ENCODE measurements around the gene ATXN2. TPM values are rescaled to one million over a fixed set of nuclear protein-coding genes. Genes with fewer than 3 reads are reported as not detected.

The ATXN2 gene
- total and polyA plus RNA-seq, 9 of the 15 experiments (the other 6 are each of a cell fraction or from before 2014, with no cell fraction given), result 16.8 to 67.8 (median 29.3) TPM

DNA sequence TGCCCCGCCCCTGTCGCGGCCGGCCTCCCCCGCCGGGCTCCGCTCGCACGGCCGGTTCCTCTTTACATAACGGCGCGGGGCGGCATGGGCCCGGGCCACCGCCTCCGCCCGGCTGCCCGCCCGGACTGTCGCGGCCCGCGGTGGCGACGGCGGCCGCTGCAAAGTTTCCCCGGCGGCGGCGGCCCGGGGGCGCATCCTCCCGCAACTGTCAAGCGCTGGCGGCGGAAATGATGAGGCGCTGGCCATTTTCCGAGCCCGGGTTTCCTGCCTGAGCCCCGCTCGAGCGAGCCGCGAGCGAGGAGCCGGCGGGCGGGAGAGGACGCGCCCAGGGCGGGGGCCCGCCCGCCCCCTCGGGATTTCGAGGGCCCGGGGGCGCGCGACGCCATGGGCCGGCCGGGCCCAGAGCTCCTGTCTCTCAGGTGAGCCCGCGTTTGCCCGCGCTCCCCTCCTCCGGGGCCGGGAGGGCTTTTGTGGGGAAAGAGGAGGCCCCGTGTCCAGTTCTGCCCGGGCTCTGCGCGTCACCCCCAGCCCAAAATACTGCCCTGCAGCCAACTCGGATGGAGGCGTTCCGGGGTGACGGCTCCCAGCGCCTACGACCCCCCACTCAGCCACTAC lies 193.1 kb downstream of the ATXN2 start, which contains the start of gene SH2B3:
SH2B3 (plus strand) TSS at position 65 of the 615 bp plus-strand sequence. CDS start 12,223 bp downstream, outside the sequence.
- FAIRE-seq (no peak), DNase-seq (ENCODE audit: extremely low read depth in 1 of 4, low spot score in 3 of 4) (peak in 3 of 4 experiments; percentile 53 to 70 (median 68)), ATAC-seq (peak; percentile 2)
- no TSS peak for BruUV-seq (replicated peaks)
- peaks cover 25% of the 10 kb centered on the region for H3K36me3 ChIP-seq (ENCODE audit: control insufficient read depth, insufficient read depth, low read length)
- peak within 1 kb of the TSS; percentile 92 for H3K4me2 ChIP-seq (ENCODE audit: insufficient read depth, low read length)
- ChIA-PET CTCF (ENCODE audit: low intra/inter-chr PET ratio) (interaction anchor here (0.7 kb wide), 1 partner anchor 46 kb away, joined by 3 read pairs; no protein-coding TSS in a partner anchor), POLR2A (interaction anchor here (1.0 kb wide), 1 partner anchor 231 kb away, joined by 3 read pairs; no protein-coding TSS in a partner anchor)
- intact Hi-C loops (cut with micrococcal nuclease) (loop anchor here (5.0 kb wide), 2 partner anchors 191 to 281 kb away; partner anchors contain the start of genes ACAD10, ATXN2 and BRAP), in situ Hi-C loops (cut with MboI) (loop anchor here (5.0 kb wide), 1 partner anchor 266 kb away; no protein-coding TSS in a partner anchor)
- H3K4me1 ChIP-seq (replicated peaks in 1 of 2; ENCODE audit: control insufficient read depth in 2 of 2, insufficient read depth in 2 of 2, low read length in 2 of 2), result peaks cover 55 to 82% of the 10 kb centered on the region in 2 experiments
- peaks cover 34% of the 10 kb centered on the region for H4K20me1 ChIP-seq (replicated peaks; ENCODE audit: control insufficient read depth, insufficient read depth, low read length)
- H3K27ac ChIP-seq (ENCODE audit: extremely low read depth, low read depth, low read length), result peak within 1 kb of the TSS; percentile 97
- H3K4me3 ChIP-seq, result peak within 1 kb of the TSS; percentile 93
- peak within 1 kb of the TSS; percentile 98 for H3K9ac ChIP-seq (ENCODE audit: insufficient read depth in 1 of 2, low read depth in 2 of 2, low read length in 2 of 2)
- H2AFZ ChIP-seq (ENCODE audit: low read depth, low read length), result peak within 1 kb of the TSS; percentile 79
- no peaks in the 10 kb centered on the region; a peak in 1 of 5 replicates for H3K27me3 ChIP-seq (ENCODE audit: control insufficient read depth in 2 of 2, insufficient read depth in 2 of 2, low read length in 2 of 2)
- H3K79me2 ChIP-seq (ENCODE audit: control insufficient read depth, insufficient read depth, low read length), result peaks cover 53% of the 10 kb centered on the region
- H3K9me3 ChIP-seq (replicated peaks; ENCODE audit: control insufficient read depth, insufficient read depth, low read depth, low read length), result no peaks in the 10 kb centered on the region
- WGBS (ENCODE audit: insufficient coverage, low coverage, missing lambda C conversion rate), result under 1% methylated on average over 33 of the region's 80 CpGs
- peaks cover 7% of the 10 kb centered on the region for H3K9me1 ChIP-seq (ENCODE audit: control insufficient read depth, insufficient read depth, low read length)
- TF ChIP-seq ZNF165 (CRISPR knock-in tag; IDR thresholded peaks at IDR 0.05; ENCODE audit: borderline replicate concordance) (no peak), NBN (IDR thresholded peaks at IDR 0.05; ENCODE audit: low read depth) (no peak), POLR3G (IDR thresholded peaks at IDR 0.05; ENCODE audit: extremely low read depth, insufficient read length, insufficient replicate concordance) (no peak), PPARD (CRISPR knock-in tag; IDR thresholded peaks at IDR 0.05) (no peak), ZNF436 (CRISPR knock-in tag; IDR thresholded peaks at IDR 0.05) (peak; percentile 93), MED1 (CRISPR knock-in tag; IDR thresholded peaks at IDR 0.05; ENCODE audit: borderline replicate concordance) (peak; percentile 80; the same call in 1 of the 2 replicates), NFE2 (IDR thresholded peaks at IDR 0.05; ENCODE audit: low read depth) (no peak)
- TF ChIP-seq, protein P1, sequence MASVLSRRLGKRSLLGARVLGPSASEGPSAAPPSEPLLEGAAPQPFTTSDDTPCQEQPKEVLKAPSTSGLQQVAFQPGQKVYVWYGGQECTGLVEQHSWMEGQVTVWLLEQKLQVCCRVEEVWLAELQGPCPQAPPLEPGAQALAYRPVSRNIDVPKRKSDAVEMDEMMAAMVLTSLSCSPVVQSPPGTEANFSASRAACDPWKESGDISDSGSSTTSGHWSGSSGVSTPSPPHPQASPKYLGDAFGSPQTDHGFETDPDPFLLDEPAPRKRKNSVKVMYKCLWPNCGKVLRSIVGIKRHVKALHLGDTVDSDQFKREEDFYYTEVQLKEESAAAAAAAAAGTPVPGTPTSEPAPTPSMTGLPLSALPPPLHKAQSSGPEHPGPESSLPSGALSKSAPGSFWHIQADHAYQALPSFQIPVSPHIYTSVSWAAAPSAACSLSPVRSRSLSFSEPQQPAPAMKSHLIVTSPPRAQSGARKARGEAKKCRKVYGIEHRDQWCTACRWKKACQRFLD (CRISPR knock-in tag; IDR thresholded peaks at IDR 0.05), result no peak
- TF ChIP-seq, protein P2, sequence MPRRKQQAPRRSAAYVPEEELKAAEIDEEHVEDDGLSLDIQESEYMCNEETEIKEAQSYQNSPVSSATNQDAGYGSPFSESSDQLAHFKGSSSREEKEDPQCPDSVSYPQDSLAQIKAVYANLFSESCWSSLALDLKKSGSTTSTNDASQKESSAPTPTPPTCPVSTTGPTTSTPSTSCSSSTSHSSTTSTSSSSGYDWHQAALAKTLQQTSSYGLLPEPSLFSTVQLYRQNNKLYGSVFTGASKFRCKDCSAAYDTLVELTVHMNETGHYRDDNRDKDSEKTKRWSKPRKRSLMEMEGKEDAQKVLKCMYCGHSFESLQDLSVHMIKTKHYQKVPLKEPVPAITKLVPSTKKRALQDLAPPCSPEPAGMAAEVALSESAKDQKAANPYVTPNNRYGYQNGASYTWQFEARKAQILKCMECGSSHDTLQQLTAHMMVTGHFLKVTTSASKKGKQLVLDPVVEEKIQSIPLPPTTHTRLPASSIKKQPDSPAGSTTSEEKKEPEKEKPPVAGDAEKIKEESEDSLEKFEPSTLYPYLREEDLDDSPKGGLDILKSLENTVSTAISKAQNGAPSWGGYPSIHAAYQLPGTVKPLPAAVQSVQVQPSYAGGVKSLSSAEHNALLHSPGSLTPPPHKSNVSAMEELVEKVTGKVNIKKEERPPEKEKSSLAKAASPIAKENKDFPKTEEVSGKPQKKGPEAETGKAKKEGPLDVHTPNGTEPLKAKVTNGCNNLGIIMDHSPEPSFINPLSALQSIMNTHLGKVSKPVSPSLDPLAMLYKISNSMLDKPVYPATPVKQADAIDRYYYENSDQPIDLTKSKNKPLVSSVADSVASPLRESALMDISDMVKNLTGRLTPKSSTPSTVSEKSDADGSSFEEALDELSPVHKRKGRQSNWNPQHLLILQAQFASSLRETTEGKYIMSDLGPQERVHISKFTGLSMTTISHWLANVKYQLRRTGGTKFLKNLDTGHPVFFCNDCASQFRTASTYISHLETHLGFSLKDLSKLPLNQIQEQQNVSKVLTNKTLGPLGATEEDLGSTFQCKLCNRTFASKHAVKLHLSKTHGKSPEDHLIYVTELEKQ (CRISPR knock-in tag; IDR thresholded peaks at IDR 0.05), result no peak
- TF ChIP-seq, protein P3, sequence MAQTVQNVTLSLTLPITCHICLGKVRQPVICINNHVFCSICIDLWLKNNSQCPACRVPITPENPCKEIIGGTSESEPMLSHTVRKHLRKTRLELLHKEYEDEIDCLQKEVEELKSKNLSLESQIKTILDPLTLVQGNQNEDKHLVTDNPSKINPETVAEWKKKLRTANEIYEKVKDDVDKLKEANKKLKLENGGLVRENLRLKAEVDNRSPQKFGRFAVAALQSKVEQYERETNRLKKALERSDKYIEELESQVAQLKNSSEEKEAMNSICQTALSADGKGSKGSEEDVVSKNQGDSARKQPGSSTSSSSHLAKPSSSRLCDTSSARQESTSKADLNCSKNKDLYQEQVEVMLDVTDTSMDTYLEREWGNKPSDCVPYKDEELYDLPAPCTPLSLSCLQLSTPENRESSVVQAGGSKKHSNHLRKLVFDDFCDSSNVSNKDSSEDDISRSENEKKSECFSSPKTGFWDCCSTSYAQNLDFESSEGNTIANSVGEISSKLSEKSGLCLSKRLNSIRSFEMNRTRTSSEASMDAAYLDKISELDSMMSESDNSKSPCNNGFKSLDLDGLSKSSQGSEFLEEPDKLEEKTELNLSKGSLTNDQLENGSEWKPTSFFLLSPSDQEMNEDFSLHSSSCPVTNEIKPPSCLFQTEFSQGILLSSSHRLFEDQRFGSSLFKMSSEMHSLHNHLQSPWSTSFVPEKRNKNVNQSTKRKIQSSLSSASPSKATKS (CRISPR knock-in tag; IDR thresholded peaks at IDR 0.05), result no peak
- TF ChIP-seq, protein P4, sequence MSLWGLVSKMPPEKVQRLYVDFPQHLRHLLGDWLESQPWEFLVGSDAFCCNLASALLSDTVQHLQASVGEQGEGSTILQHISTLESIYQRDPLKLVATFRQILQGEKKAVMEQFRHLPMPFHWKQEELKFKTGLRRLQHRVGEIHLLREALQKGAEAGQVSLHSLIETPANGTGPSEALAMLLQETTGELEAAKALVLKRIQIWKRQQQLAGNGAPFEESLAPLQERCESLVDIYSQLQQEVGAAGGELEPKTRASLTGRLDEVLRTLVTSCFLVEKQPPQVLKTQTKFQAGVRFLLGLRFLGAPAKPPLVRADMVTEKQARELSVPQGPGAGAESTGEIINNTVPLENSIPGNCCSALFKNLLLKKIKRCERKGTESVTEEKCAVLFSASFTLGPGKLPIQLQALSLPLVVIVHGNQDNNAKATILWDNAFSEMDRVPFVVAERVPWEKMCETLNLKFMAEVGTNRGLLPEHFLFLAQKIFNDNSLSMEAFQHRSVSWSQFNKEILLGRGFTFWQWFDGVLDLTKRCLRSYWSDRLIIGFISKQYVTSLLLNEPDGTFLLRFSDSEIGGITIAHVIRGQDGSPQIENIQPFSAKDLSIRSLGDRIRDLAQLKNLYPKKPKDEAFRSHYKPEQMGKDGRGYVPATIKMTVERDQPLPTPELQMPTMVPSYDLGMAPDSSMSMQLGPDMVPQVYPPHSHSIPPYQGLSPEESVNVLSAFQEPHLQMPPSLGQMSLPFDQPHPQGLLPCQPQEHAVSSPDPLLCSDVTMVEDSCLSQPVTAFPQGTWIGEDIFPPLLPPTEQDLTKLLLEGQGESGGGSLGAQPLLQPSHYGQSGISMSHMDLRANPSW (CRISPR knock-in tag; IDR thresholded peaks at IDR 0.05), result no peak

Measured in K562 (cell line).